Neural progenitor cell (in vitro differentiated cells): Measurements from ENCODE around the gene MFAP4.

Experiments used
- CTCF ChIP-seq: fragments of 200-600 bp; sonication (generic); IDR thresholded peaks from 2 replicates; pipeline ENCODE4 v1.5.1; 2017; ENCODE audit warnings: antibody characterized with exemption, mild to moderate bottlenecking
- EZH2 ChIP-seq: fragments of 200-600 bp; sonication (generic); IDR thresholded peaks from 2 replicates; pipeline ENCODE4 v1.6.1; 2017; ENCODE audit warnings: antibody characterized with exemption, mild to moderate bottlenecking, moderate library complexity
- EZH2phosphoT487 ChIP-seq: fragments of 200-600 bp; sonication (generic); IDR thresholded peaks from 2 replicates; pipeline ENCODE4 v1.6.1; 2017; ENCODE audit warnings: antibody characterized with exemption

GRCh38 chr17:19404264-19404663 lies 17.3 kb upstream of the MFAP4 start:
- no peak for TF ChIP-seq CTCF
- TF ChIP-seq EZH2 = no peak
- TF ChIP-seq EZH2phosphoT487 = no peak
